ENCODE data around the gene MLC1.

MLC1 gene

DNA sequence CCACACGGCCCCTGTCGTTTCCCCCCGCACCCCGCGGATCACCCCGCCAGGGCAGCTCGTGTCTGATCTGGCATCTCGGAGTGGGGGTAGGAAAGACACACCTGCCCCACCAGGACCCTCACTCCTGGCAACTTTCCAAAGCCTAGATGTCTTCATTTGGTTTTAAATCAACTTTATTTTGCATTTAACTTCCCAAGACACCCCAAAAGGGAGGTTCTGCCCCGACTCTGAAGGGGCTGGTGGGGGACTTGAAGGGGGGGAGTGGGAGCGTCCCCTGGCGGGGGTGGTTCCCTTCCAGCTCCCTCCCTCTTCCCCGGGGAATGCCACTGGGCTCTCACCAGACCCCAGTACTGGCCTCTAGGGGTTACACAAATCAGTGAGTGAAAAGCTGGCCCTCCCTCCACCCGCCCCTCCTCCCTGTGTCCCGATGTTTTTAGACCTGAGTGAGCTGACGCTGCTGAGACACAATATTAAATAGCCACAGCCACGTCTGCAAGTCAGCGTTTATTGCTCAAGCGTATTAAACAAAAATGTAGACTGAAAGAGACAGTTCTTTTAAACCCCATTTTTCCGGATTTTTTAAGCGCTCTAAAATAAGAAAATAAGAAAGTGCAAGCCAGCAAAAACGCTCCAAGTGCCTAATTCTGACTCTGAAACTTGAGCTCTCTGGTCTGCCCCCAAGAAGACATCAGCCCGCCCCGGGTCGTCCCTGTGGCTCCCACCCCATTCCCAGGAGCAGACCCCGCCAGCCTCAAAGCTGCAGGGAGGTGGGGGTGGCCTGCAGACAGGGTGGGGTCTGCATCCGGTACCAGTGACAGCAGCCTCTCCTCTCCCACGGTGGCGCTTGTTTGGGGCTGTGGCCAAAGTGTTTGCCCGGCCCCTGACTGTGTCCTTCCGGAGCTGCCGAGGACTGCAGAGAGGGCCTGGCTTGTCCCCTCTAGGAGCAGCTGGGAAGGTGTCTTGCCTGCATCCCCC, 26.0 kb downstream of the MLC1 start:
- Histone ChIP-seq H3K27me3 (ENCODE audit: control insufficient read depth in 2 of 2, insufficient read depth in 2 of 2, low read length in 2 of 2) (peaks cover 6 to 8% of the 10 kb centered on the region in 2 donors), H3K9me3 (ENCODE audit: control insufficient read depth in 2 of 2, low read length in 2 of 2) (no peaks in the 10 kb centered on the region), H3K4me3 (ENCODE audit: low read length in 2 of 2) (no peak overlapping the region), H3K27ac (ENCODE audit: low read depth in 2 of 2, low read length in 2 of 2) (no peak overlapping the region), H3K4me1 (ENCODE audit: control insufficient read depth in 2 of 2, insufficient read depth in 2 of 2, low read length in 2 of 2) (no peaks in the 10 kb centered on the region), H3K9ac (ENCODE audit: low read depth in 1 of 2, low read length in 2 of 2) (no peak overlapping the region), H3K36me3 (ENCODE audit: control insufficient read depth in 2 of 2, insufficient read depth in 2 of 2, low read length in 2 of 2) (no peaks in the 10 kb centered on the region)

DNA sequence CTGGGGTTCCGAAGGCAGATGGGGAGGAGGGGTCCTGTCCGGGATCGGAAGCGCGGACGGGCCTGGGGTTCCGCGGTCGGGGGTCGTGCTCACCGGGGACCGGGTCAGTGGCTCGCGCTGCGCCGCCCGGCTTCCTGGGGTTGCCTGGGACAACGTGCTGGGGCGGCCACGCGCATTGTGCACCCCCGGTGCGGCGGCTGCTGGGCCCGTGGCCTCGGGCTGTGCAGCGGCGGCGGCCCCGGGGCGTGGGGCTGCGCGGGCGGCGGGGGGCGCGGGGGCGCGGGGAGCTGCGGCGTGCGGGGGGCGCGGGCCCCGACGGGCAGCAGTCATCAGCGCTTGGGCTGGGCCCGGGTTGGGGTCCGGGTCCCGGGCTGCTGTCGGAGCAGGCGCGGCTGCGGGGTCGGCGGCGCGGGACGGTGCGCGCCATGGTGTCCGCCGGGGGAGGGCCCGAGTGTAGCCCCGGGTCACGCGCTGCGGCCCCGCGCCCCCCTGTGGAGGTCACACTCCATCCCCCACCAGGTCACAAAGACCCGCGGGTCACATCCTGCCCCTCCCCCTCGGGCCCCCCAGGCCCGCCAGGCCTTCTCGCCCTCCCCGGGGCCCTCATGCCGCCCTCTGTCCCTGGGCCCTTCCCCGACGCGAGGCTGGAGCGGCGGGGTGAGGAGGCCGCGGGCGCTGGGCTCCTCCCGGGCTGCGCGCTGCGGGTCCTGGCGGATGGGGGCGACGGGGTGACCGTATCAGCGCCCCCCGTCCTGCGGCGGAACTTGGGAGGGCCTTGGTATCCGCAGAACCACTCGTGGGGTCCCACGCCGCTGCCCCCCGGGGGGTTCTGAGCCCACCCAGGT, 26.9 kb downstream of the MLC1 start, which contains the start of gene TTLL8:
TSS of gene TTLL8 (minus strand) at position 238 of the 845 bp plus-strand sequence.
- no peak within 1 kb of the TSS for H3K27ac ChIP-seq (ENCODE audit: low read depth in 2 of 2, low read length in 2 of 2)
- H3K36me3 ChIP-seq (ENCODE audit: control insufficient read depth in 2 of 2, insufficient read depth in 2 of 2, low read length in 2 of 2): no peaks in the 10 kb centered on the region
- no peak within 1 kb of the TSS for H3K4me3 ChIP-seq (ENCODE audit: low read length in 2 of 2)
- H3K9ac ChIP-seq (ENCODE audit: low read depth in 1 of 2, low read length in 2 of 2): no peak within 1 kb of the TSS
- no peaks in the 10 kb centered on the region for H3K4me1 ChIP-seq (ENCODE audit: control insufficient read depth in 2 of 2, insufficient read depth in 2 of 2, low read length in 2 of 2)
- H3K9me3 ChIP-seq (ENCODE audit: control insufficient read depth in 2 of 2, low read length in 2 of 2): peaks cover 0 to 3% of the 10 kb centered on the region in 2 donors
- H3K27me3 ChIP-seq (ENCODE audit: control insufficient read depth in 2 of 2, insufficient read depth in 2 of 2, low read length in 2 of 2): peaks cover 6 to 8% of the 10 kb centered on the region in 2 donors

DNA sequence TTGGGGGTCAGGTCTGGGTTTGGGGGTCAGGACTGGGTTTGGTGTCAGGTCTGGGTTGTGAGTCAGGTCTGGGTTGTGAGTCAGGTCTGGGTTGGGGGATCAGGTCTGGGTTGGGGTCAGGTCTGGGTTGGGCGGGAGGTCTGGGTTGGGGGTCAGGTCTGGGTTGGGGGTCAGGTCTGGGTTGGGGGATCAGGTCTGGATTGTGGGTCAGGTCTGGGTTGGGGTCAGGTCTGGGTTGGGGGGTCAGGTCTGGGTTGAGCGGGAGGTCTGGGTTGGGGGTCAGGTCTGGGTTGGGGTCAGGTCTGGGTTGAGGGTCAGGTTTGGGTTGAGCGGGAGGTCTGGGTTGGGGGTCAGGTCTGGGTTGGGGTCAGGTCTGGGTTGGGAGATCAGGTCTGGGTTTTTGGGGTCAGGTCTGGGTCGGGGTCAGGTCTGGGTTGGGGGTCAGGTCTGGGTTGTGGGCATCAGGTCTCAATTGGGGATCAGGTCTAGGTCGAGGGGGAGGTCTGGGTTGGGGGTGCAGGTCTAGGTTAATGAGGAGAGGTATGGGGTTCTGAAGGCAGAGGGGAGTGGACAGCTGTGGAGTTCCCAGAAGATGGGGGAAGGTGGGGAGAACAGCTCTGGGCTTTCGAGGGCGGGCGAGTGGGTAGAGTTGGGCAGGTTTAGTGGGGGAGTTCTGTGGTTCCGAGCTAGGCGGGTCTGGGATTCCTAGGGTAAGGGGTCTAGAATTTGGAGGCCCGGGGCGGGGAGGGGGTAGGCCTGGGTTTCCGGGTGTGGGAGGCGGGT, 27.8 kb downstream of the MLC1 start:
- Histone ChIP-seq H3K4me3 (ENCODE audit: low read length in 2 of 2) (no peak overlapping the region), H3K36me3 (ENCODE audit: control insufficient read depth in 2 of 2, insufficient read depth in 2 of 2, low read length in 2 of 2) (no peaks in the 10 kb centered on the region), H3K9ac (ENCODE audit: low read depth in 1 of 2, low read length in 2 of 2) (no peak overlapping the region), H3K9me3 (ENCODE audit: control insufficient read depth in 2 of 2, low read length in 2 of 2) (peaks cover 0 to 3% of the 10 kb centered on the region in 2 donors), H3K27ac (ENCODE audit: low read depth in 2 of 2, low read length in 2 of 2) (no peak overlapping the region), H3K27me3 (ENCODE audit: control insufficient read depth in 2 of 2, insufficient read depth in 2 of 2, low read length in 2 of 2) (peaks cover 6 to 8% of the 10 kb centered on the region in 2 donors), H3K4me1 (ENCODE audit: control insufficient read depth in 2 of 2, insufficient read depth in 2 of 2, low read length in 2 of 2) (no peaks in the 10 kb centered on the region)

DNA sequence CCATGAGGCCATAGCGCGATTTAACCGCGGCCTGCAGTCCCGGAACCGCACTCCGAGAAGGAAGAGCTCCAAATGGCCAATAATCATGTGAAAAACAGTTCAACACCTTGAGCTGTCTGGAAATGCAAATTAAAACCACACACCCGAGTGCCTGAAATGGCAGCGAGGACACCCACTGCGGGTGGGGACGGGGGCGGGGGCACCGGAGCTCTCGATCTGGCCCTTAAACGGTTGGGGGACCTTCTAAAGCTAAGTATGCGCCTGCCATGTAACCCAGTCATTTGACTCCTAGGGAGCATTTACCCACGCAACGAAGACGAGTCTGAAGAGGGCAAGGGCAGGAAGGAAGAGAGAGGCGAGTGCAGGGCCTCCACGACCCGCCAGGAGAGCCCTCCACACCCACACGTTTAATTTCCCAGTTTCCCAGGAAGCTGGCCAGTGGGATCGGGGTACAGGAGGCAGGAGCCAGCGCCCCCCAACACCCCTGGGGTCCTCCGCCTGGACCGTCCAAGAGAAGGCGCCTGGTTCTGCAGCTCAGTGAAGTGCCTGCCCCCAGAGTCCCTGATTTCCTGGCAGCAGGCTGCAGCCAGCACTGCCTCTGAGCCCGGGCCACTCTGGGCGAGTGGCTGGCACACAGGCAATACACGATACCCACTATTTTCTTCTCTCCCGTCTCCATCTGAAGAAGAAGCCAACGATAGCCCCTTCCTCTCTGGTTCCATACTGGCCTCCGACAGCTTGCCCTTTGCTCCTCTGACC, 28.8 kb downstream of the MLC1 start:
- Histone ChIP-seq H3K9ac (ENCODE audit: low read depth in 1 of 2, low read length in 2 of 2) (no peak overlapping the region), H3K27ac (ENCODE audit: low read depth in 2 of 2, low read length in 2 of 2) (no peak overlapping the region), H3K27me3 (ENCODE audit: control insufficient read depth in 2 of 2, insufficient read depth in 2 of 2, low read length in 2 of 2) (peaks cover 6 to 8% of the 10 kb centered on the region in 2 donors), H3K36me3 (ENCODE audit: control insufficient read depth in 2 of 2, insufficient read depth in 2 of 2, low read length in 2 of 2) (no peaks in the 10 kb centered on the region), H3K4me3 (ENCODE audit: low read length in 2 of 2) (no peak overlapping the region), H3K9me3 (ENCODE audit: control insufficient read depth in 2 of 2, low read length in 2 of 2) (peaks cover 0 to 3% of the 10 kb centered on the region in 2 donors), H3K4me1 (ENCODE audit: control insufficient read depth in 2 of 2, insufficient read depth in 2 of 2, low read length in 2 of 2) (no peaks in the 10 kb centered on the region)

GRCh38 chr22:50053861-50054260, 31.4 kb downstream of the MLC1 start:
- Histone ChIP-seq H3K27ac (ENCODE audit: low read depth in 2 of 2, low read length in 2 of 2) (no peak overlapping the region), H3K4me3 (ENCODE audit: low read length in 2 of 2) (no peak overlapping the region), H3K9me3 (ENCODE audit: control insufficient read depth in 2 of 2, low read length in 2 of 2) (peaks cover 0 to 3% of the 10 kb centered on the region in 2 donors), H3K4me1 (ENCODE audit: control insufficient read depth in 2 of 2, insufficient read depth in 2 of 2, low read length in 2 of 2) (no peaks in the 10 kb centered on the region), H3K27me3 (ENCODE audit: control insufficient read depth in 2 of 2, insufficient read depth in 2 of 2, low read length in 2 of 2) (peaks cover 0 to 2% of the 10 kb centered on the region in 2 donors), H3K36me3 (ENCODE audit: control insufficient read depth in 2 of 2, insufficient read depth in 2 of 2, low read length in 2 of 2) (no peaks in the 10 kb centered on the region), H3K9ac (ENCODE audit: low read depth in 1 of 2, low read length in 2 of 2) (no peak overlapping the region)

- Histone ChIP-seq H3K36me3 (ENCODE audit: control insufficient read depth in 2 of 2, insufficient read depth in 2 of 2, low read length in 2 of 2) (no peaks in the 10 kb centered on the region), H3K27me3 (ENCODE audit: control insufficient read depth in 2 of 2, insufficient read depth in 2 of 2, low read length in 2 of 2) (no peaks in the 10 kb centered on the region), H3K9me3 (ENCODE audit: control insufficient read depth in 2 of 2, low read length in 2 of 2) (peaks cover 0 to 3% of the 10 kb centered on the region in 2 donors), H3K4me3 (ENCODE audit: low read length in 2 of 2) (no peak overlapping the region), H3K9ac (ENCODE audit: low read depth in 1 of 2, low read length in 2 of 2) (no peak overlapping the region), H3K4me1 (ENCODE audit: control insufficient read depth in 2 of 2, insufficient read depth in 2 of 2, low read length in 2 of 2) (no peaks in the 10 kb centered on the region), H3K27ac (ENCODE audit: low read depth in 2 of 2, low read length in 2 of 2) (no peak overlapping the region)
Measured at GRCh38 chr22:50051930-50052329, 33.3 kb downstream of the MLC1 start.

DNA sequence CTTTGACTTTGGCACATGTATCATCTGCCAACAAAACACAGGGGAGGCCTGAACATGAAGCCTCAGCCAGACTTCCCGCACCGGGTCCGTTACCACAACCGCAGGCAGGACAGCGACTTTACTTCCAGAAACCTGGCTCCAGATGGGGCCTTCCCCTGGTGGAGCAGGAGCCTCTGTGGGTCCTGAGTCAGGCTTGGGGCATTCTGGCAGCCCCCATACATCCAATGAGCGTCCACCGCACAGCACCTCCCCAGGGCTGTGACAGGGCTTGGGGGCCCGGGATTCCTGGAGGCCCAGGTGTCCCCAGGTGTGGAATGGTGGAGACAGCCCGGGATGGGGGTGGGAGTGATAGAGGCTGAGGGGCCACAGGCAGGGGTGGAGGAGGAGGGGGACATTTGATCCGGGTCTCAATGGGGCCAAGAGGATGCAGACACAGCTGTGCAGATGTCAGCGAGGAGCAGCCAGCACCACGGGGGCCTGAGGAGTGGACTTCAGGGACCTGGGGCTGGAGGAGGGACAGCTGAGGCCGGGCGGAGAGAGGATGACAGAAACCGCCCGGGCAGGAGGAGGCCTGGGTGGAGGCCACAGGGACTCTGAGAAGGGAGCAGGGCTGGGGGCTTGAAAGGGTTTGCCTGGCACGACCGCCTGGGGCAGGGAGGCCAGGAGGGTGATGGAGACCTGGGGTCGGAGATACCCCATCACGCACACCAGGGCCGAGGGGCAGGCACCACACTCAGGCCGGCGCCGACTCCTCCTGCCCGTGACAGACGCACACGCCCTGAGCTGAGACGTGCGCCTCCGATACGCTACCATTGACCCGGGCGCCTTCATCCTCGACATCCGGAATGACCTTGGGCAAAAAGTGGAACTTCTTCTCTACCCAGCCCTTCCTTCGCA, 35.7 kb downstream of the MLC1 start:
- no peaks in the 10 kb centered on the region for H3K36me3 ChIP-seq (ENCODE audit: control insufficient read depth in 2 of 2, insufficient read depth in 2 of 2, low read length in 2 of 2)
- H3K4me3 ChIP-seq (ENCODE audit: low read length in 2 of 2): no peak overlapping the region
- no peak overlapping the region for H3K9ac ChIP-seq (ENCODE audit: low read depth in 1 of 2, low read length in 2 of 2)
- H3K9me3 ChIP-seq (ENCODE audit: control insufficient read depth in 2 of 2, low read length in 2 of 2): peaks cover 0 to 3% of the 10 kb centered on the region in 2 donors
- no peak overlapping the region for H3K27ac ChIP-seq (ENCODE audit: low read depth in 2 of 2, low read length in 2 of 2)
- peaks cover 0 to 3% of the 10 kb centered on the region in 2 donors for H3K27me3 ChIP-seq (ENCODE audit: control insufficient read depth in 2 of 2, insufficient read depth in 2 of 2, low read length in 2 of 2)
- no peaks in the 10 kb centered on the region for H3K4me1 ChIP-seq (ENCODE audit: control insufficient read depth in 2 of 2, insufficient read depth in 2 of 2, low read length in 2 of 2)

GRCh38 chr22:50048836-50049235, 36.4 kb downstream of the MLC1 start:
- Histone ChIP-seq H3K9me3 (ENCODE audit: control insufficient read depth in 2 of 2, low read length in 2 of 2) (peaks cover 0 to 3% of the 10 kb centered on the region in 2 donors), H3K36me3 (ENCODE audit: control insufficient read depth in 2 of 2, insufficient read depth in 2 of 2, low read length in 2 of 2) (no peaks in the 10 kb centered on the region), H3K27ac (ENCODE audit: low read depth in 2 of 2, low read length in 2 of 2) (no peak overlapping the region), H3K4me1 (ENCODE audit: control insufficient read depth in 2 of 2, insufficient read depth in 2 of 2, low read length in 2 of 2) (no peaks in the 10 kb centered on the region), H3K4me3 (ENCODE audit: low read length in 2 of 2) (no peak overlapping the region), H3K27me3 (ENCODE audit: control insufficient read depth in 2 of 2, insufficient read depth in 2 of 2, low read length in 2 of 2) (peaks cover 0 to 3% of the 10 kb centered on the region in 2 donors), H3K9ac (ENCODE audit: low read depth in 1 of 2, low read length in 2 of 2) (no peak overlapping the region)
